Activated CD8-positive, alpha-beta memory T cell treated with anti-CD3 and anti-CD28 coated beads for 36 hours (primary cell): ENCODE results near the gene PYCARD. TPM values are rescaled to one million over a fixed set of nuclear protein-coding genes. Genes with fewer than 3 reads are reported as not detected.
"Not testable (repeated sequence)": the region's sequence is repeated elsewhere in the genome, so short reads cannot be mapped to it uniquely, and the experiment has no call there.

ENCODE experiments used
- CTCF ChIA-PET: fragments of 350-600 bp; sonication (Branson Sonifier 250); formaldehyde crosslinking; loops from one replicate; lab custom pipeline; 2021; ENCODE audit warnings: antibody characterized with exemption; lab: Charles Lee
- POLR2A ChIA-PET: fragments of 350-600 bp; sonication (Branson Sonifier 250); formaldehyde crosslinking; loops from one replicate; lab custom pipeline; 2021; ENCODE audit warnings: antibody characterized with exemption; lab: Charles Lee
- total RNA-seq, 2 experiments: library from RNA; stranded (reverse); gene quantifications; one replicate each; pipeline ENCODE4 v1.2.3, GENCODE V29; 2021

PYCARD gene
- total RNA-seq, 2 experiments from 2014 or later: 5.2 to 6.9 TPM

DNA sequence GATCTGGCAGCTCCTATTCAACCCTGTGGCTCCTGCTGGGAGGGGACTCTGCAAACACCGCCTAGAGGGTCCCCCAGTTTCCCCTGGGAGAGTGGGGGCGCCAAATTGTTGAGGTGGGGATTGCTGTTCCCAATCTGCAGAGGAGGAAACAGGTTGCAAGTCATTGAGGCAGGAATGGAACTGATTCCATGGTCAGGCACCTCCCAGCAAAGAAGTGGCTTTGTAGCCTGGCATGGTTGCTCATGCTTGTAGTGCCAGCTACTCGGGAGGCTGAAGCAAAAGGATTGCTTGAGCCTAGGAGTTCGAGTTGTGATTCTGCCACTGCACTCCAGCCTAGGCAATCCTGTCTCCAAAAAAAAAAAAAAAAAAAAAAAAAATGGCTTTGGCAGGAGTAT lies 14.6 kb upstream of the PYCARD start:
- ChIA-PET POLR2A (interaction anchor here (0.5 to 0.6 kb wide), 2 partner anchors 143 to 259 kb away, joined by 3 to 4 read pairs; no protein-coding TSS in a partner anchor), CTCF (interaction anchor here (0.9 kb wide), 1 partner anchor 228 kb away, joined by 3 read pairs; no protein-coding TSS in a partner anchor)

GRCh38 chr16:31216422-31217135 lies 14.0 kb upstream of the PYCARD start, which contains the start of gene PYDC1:
PYDC1 (minus strand) TSS chr16:31217135; CDS start chr16:31217028, 107 bp downstream.
- POLR2A ChIA-PET: interaction anchor here (0.5 to 0.7 kb wide), 3 partner anchors 15 to 143 kb away, joined by 3 to 4 read pairs (median 3); partner anchors contain the start of gene PYCARD
- CTCF ChIA-PET: interaction anchor here (0.6 to 2.2 kb wide), 3 partner anchors 9 to 229 kb away, joined by 3 to 10 read pairs (median 3); partner anchors contain the start of gene PYCARD

- POLR2A ChIA-PET: interaction anchor here (0.6 to 1.5 kb wide), 2 partner anchors 32 to 78 kb away, joined by 4 to 5 read pairs; no protein-coding TSS in a partner anchor
- CTCF ChIA-PET: interaction anchor here (2.2 kb wide), 1 partner anchor 14 kb away, joined by 10 read pairs; the partner anchor contains the start of gene PYCARD
Observed at GRCh38 chr16:31215287-31216162, 13.0 kb upstream of the PYCARD start.

GRCh38 chr16:31214708-31215286 lies 12.2 kb upstream of the PYCARD start:
- ChIA-PET POLR2A (interaction anchor here (0.6 to 1.5 kb wide), 3 partner anchors 13 to 77 kb away, joined by 4 to 6 read pairs (median 5); no protein-coding TSS in a partner anchor), CTCF (interaction anchor here (1.0 to 2.2 kb wide), 2 partner anchors 13 to 205 kb away, joined by 3 to 10 read pairs; partner anchors contain the start of gene PYCARD)

- CTCF ChIA-PET: interaction anchor here (1.0 kb wide), 1 partner anchor 206 kb away, joined by 3 read pairs; no protein-coding TSS in a partner anchor
- POLR2A ChIA-PET: interaction anchor here (0.7 to 1.1 kb wide), 2 partner anchors 12 to 13 kb away, joined by 3 to 6 read pairs; no protein-coding TSS in a partner anchor
Observed at GRCh38 chr16:31213877-31214707, 11.5 kb upstream of the PYCARD start, which contains the start of gene TRIM72. TRIM72 (plus strand) TSS chr16:31214119; CDS start chr16:31214739, 620 bp downstream.

DNA sequence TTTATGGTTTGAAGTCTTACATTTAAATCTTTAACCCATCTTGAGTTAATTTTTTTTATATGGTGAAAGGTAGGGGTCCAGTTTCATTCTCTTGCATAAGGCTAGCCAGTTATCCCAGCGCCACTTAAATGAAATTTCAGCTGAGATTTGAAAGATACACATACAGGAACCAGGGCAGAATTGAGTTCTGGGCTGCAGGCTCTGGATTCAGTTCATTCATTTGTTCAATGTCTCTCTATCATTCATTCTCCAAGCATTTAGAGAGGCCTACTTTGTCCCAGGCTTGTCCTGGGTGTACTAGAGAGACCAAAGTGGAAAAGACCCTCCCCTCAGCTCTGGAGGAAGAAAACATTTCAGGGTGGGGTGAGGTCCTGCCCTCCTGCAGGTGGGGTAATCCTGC lies 10.8 kb upstream of the PYCARD start:
- ChIA-PET POLR2A (interaction anchor here (0.7 kb wide), 1 partner anchor 12 kb away, joined by 3 read pairs; no protein-coding TSS in a partner anchor), CTCF (no interaction called here)

DNA sequence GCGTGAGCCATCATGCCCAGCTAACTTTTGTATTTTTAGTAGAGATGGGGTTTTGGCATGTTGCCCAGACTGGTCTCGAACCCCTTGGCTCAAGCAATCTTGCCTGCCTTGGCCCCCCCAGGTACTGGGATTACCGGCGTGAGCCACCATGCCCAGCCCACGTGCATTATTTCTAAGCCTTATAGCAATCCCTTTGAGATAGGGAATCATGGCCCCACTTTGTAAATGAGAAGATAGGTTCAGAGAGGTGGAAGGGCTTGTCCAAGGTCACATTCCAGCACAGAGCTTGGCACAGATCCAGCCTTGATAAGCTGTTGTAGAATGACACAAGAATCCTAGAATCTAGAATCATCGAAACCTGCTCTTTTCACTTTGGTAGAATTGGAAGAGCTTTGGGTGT lies 4.2 kb upstream of the PYCARD start:
- ChIA-PET POLR2A (interaction anchor here (1.0 kb wide), 1 partner anchor 25 kb away, joined by 3 read pairs; no protein-coding TSS in a partner anchor), CTCF (no interaction called here)

DNA sequence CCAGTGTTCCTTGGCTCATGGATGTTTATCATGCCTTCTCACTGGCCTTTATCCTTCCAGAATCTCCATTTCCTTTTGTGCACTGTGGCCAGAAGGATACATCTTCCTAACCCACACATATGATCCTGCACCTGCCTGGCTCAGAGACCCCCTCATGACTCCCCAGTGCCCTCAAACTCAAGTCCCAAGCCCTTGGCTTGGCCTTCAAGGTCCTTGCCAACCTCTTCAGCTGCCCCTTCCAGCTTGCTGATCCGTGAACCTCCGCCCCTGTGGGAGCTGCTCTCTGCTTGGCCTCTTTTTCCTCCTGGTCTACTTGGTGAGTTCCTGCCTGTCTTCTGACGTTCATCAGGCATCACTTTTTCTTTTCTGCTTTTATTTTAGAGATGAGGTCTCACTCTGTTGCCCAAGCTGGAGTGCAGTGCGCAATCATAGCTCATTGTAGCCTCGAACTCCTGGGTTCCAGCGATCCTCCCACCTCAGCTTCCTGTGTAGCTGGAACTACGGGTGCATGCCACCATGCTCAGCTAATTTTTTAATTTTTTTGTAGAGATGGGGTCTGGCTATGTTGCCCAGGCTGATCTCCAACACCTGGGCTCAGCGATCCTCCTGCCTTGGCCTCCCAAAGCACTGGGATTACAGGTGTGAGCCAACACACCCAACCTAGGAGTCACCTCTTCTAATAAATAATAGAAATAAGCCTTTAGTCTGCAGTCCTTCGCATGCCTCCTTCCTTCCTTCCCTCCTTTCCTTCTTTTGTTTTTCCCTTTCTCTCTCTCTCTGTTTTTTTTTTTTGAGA lies 2.5 kb upstream of the PYCARD start:
- ChIA-PET CTCF (no interaction called here), POLR2A (interaction anchor here (0.6 kb wide), 1 partner anchor 672 kb away, joined by 4 read pairs; no protein-coding TSS in a partner anchor)

GRCh38 chr16:31201582-31202413 lies 762 bp downstream of the PYCARD start:
- POLR2A ChIA-PET: interaction anchor here (0.5 to 2.6 kb wide), 10 partner anchors 8 to 497 kb away, joined by 3 to 13 read pairs (median 4); partner anchors contain the start of genes FUS, RUSF1 and TRIM72
- CTCF ChIA-PET: interaction anchor here (0.6 to 2.8 kb wide), 8 partner anchors 12 to 240 kb away, joined by 3 to 11 read pairs (median 4); no protein-coding TSS in a partner anchor

DNA sequence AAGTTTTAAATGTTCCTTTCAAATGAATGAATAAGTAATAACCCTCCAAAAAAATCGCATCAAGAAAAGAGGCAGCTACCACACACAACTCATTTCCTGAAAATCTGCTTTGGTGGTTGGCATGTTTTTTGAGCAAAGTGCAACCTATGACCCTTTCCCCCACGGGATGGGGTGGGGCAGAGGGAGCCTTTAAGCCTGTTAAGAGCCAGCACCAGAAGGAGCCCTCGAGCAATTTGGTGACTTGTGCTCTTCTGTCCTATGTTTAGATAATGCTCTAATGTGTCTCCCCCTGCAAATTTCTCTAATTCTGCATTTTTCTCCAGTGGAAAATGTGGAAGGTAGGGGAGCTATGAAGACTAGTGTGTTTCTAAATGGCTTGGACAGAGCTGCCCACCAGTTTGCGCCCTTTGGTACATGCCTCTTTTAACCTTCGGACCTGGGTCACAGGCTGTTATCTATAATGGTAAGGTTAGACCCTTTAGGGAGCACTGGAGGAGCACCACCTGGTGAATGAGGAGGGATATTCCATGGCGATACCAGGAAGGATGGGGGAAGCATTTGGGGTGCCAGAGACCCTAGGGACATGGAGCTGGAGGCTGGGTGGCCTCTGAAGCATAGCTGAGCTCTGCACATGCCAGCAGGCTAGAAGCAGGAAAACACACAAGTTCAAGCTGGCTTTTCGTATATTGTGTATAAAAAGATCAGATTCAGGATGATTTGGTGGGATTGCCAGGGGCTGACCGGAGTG lies 1.6 kb downstream of the PYCARD start:
- ChIA-PET CTCF (interaction anchor here (0.6 to 2.8 kb wide), 7 partner anchors 11 to 240 kb away, joined by 3 to 11 read pairs (median 4); no protein-coding TSS in a partner anchor), POLR2A (interaction anchor here (0.5 to 2.6 kb wide), 6 partner anchors 9 to 498 kb away, joined by 3 to 13 read pairs (median 4); partner anchors contain the start of genes FUS and TRIM72)

GRCh38 chr16:31200111-31200510 lies 2.4 kb downstream of the PYCARD start:
- CTCF ChIA-PET: interaction anchor here (1.0 to 2.7 kb wide), 3 partner anchors 10 to 183 kb away, joined by 4 to 11 read pairs (median 4); no protein-coding TSS in a partner anchor

GRCh38 chr16:31199430-31200041 lies 3.0 kb downstream of the PYCARD start:
- POLR2A ChIA-PET: interaction anchor here (1.3 to 1.5 kb wide), 2 partner anchors 19 to 57 kb away, joined by 3 to 4 read pairs; partner anchors contain the start of gene FUS
- CTCF ChIA-PET: interaction anchor here (1.0 kb wide), 1 partner anchor 12 kb away, joined by 4 read pairs; no protein-coding TSS in a partner anchor

More at GRCh38 chr16:31200111-31200510, 2.4 kb downstream of the PYCARD start:
- POLR2A ChIA-PET: not testable (repeated sequence)

DNA sequence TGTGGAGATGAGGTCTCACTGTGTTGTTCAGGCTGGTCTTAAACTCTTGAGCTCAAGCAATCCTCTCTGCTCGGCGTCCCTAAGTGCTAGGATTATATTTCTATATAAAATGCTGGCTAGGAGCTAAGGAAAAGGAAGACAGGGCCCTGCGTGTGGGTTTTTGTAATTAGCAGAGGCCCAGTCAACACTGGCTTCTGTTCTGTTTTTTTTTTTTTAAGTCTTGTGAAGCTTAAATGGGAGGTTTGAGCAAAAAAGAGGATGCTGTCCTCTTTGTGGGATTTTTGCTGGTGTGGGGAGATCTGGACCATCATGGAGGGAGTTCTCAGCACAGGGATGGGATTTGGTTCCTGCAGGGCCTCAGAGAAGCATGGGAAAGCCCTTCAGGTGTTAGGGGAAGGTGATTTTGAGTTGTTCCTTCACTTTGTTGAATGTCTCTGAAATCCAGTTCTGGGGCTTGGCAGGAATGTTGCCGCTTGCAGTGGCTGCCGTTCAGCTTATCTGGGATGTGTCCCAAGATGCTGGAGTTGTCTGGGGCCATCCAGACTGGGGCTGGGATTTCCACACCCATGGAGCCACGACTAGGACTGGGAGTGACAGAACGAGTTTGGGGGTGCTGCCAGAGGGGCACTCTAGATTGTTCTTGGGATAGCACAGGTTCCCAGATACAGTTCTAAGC lies 4.2 kb downstream of the PYCARD start:
- ChIA-PET CTCF (no interaction called here), POLR2A (interaction anchor here (0.6 to 1.5 kb wide), 4 partner anchors 11 to 56 kb away, joined by 3 to 4 read pairs (median 4); partner anchors contain the start of gene FUS)
